OCI-LY7 (cell line): ENCODE measurements around the gene GFI1. TPM values are rescaled to one million over a fixed set of nuclear protein-coding genes. Genes with fewer than 3 reads are reported as not detected.

ENCODE experiments used
- BruUV-seq: library from RNA; stranded (reverse); fragments of 400-500 nt; replicated peaks from 2 replicates; lab custom pipeline; 2021; lab: Mats Ljungman, UMichigan
- CTCF ChIA-PET: fragments of 300-600 bp; sonication (Branson Sonifier 250); formaldehyde crosslinking; loops from one replicate; lab custom pipeline; 2022; ENCODE audit warnings: antibody characterized with exemption; ENCODE audit not compliant: unreplicated experiment; lab: Charles Lee
- POLR2A ChIA-PET: fragments of 300-600 bp; sonication (Branson Sonifier 250); formaldehyde crosslinking; loops from one replicate; lab custom pipeline; 2022; ENCODE audit warnings: antibody characterized with exemption; lab: Charles Lee
- DNase-seq: peaks from one replicate; pipeline ENCODE4 v3.0.0-alpha.2; 2015; ENCODE audit warnings: low spot score
- H2AFZ ChIP-seq: fragments of 200-600 bp; sonication (generic), shearing (Covaris generic); 2 replicates; pipeline ENCODE4 v1.6.1; 2014; ENCODE audit warnings: mild to moderate bottlenecking, antibody characterized with exemption, low read length, moderate library complexity
- H3K27ac ChIP-seq: fragments of 200-600 bp; sonication (generic); 2 replicates; pipeline ENCODE4 v1.5.1; 2014; ENCODE audit warnings: mixed run types, low read depth, mild to moderate bottlenecking, moderate library complexity, low read length, inconsistent platforms; ENCODE audit not compliant: poor library complexity, severe bottlenecking
- H3K36me3 ChIP-seq: fragments of 200-600 bp; sonication (generic); 2 replicates; pipeline ENCODE4 v1.6.1; 2014; ENCODE audit warnings: mild to moderate bottlenecking, antibody characterized with exemption, low read length, moderate library complexity, mixed read lengths; ENCODE audit not compliant: insufficient read depth
- H3K4me1 ChIP-seq: fragments of 200-600 bp; sonication (generic); 2 replicates; pipeline ENCODE4 v1.5.1; 2014; ENCODE audit warnings: mild to moderate bottlenecking, low read length; ENCODE audit not compliant: insufficient read depth, poor library complexity, severe bottlenecking
- H3K4me2 ChIP-seq: fragments of 200-600 bp; sonication (generic); 2 replicates; pipeline ENCODE4 v1.6.1; 2014; ENCODE audit warnings: mild to moderate bottlenecking, low read length
- H3K4me3 ChIP-seq: fragments of 200-600 bp; sonication (generic); 2 replicates; pipeline ENCODE4 v1.5.1; 2014; ENCODE audit warnings: mild to moderate bottlenecking, low read depth, low read length; ENCODE audit not compliant: poor library complexity, severe bottlenecking
- H3K79me2 ChIP-seq: fragments of 200-600 bp; sonication (generic); 2 replicates; pipeline ENCODE4 v1.6.1; 2016; ENCODE audit warnings: low read depth, mild to moderate bottlenecking, low read length, moderate library complexity, mixed read lengths; ENCODE audit not compliant: insufficient read depth
- H3K9me2 ChIP-seq: fragments of 200-600 bp; sonication (generic); 2 replicates; pipeline ENCODE4 v1.6.1; 2016; ENCODE audit warnings: mild to moderate bottlenecking, low read length, mixed read lengths; ENCODE audit not compliant: insufficient read depth
- H3K9me3 ChIP-seq: fragments of 200-600 bp; sonication (generic); 2 replicates; pipeline ENCODE4 v1.6.1; 2014; ENCODE audit warnings: mild to moderate bottlenecking, mixed run types, low read length, mixed read lengths
- H4K20me1 ChIP-seq: fragments of 200-600 bp; sonication (generic); 2 replicates; pipeline ENCODE4 v1.6.1; 2014; ENCODE audit warnings: mild to moderate bottlenecking, antibody characterized with exemption, low read length, moderate library complexity, mixed read lengths; ENCODE audit not compliant: insufficient read depth
- CTCF ChIP-seq: fragments of 200-600 bp; sonication (generic); conservative IDR thresholded peaks from 2 replicates; pipeline ENCODE4 v1.5.1; 2014; ENCODE audit warnings: mild to moderate bottlenecking, antibody characterized with exemption, low read length, moderate library complexity, mixed read lengths
- EZH2phosphoT487 ChIP-seq: fragments of 200-600 bp; sonication (generic); IDR thresholded peaks from 2 replicates; pipeline ENCODE4 v1.6.1; 2018; ENCODE audit warnings: low read depth, borderline replicate concordance, mild to moderate bottlenecking, mixed run types, antibody characterized with exemption, low read length, moderate library complexity, mixed read lengths
- intact Hi-C: fragments of 100-400 bp; cut with micrococcal nuclease; formaldehyde crosslinking; loops from one replicate; pipeline ENCODE4 v1.10.0; 2022; ENCODE audit not compliant: unreplicated experiment
- total RNA-seq, 2 experiments: library from RNA; depleted of rRNA in 1 of 2; stranded (reverse); fragments of >200 nt in 1 of 2; shearing (Covaris generic) in 1 of 2; gene quantifications; 2 replicates each; pipeline ENCODE4 v1.2.3, GENCODE V29; 2014 to 2022

Gene GFI1
- total RNA-seq, 2 experiments from 2014 or later = 0.30 to 0.50 TPM

- CTCF ChIA-PET = interaction anchor here (1.0 kb wide), 1 partner anchor 62 kb away, joined by 3 read pairs; no protein-coding TSS in a partner anchor
- BruUV-seq = no TSS peak
- peak; percentile 42 for DNase-seq
Observed at GRCh38 chr1:92504291-92505014, 17.7 kb upstream of the GFI1 start.

GRCh38 chr1:92503926-92504285 lies 17.2 kb upstream of the GFI1 start:
- BruUV-seq = no TSS peak
- H4K20me1 ChIP-seq = no peaks in the 10 kb centered on the region
- H3K9me2 ChIP-seq = no peaks in the 10 kb centered on the region
- H3K9me3 ChIP-seq = no peaks in the 10 kb centered on the region
- POLR2A ChIA-PET = interaction anchor here (0.5 to 0.6 kb wide), 2 partner anchors 18 to 523 kb away, joined by 4 to 6 read pairs; no protein-coding TSS in a partner anchor
- no peak for TF ChIP-seq EZH2phosphoT487
- TF ChIP-seq CTCF = no peak
- no peak overlapping the region; the same call in 1 of the 2 replicates for H3K4me2 ChIP-seq
- no peak overlapping the region for H2AFZ ChIP-seq
- no peaks in the 10 kb centered on the region for H3K79me2 ChIP-seq
- CTCF ChIA-PET = no interaction called here
- no peak overlapping the region for H3K27ac ChIP-seq
- no peaks in the 10 kb centered on the region for H3K36me3 ChIP-seq
- no peak overlapping the region for H3K4me3 ChIP-seq
- DNase-seq = no peak
- intact Hi-C loops = no loop called here
- H3K4me1 ChIP-seq = peaks cover 12% of the 10 kb centered on the region

More at GRCh38 chr1:92504291-92505014, 17.7 kb upstream of the GFI1 start:
- H3K4me1 ChIP-seq = peaks cover 12% of the 10 kb centered on the region
- POLR2A ChIA-PET = interaction anchor here (0.6 kb wide), 1 partner anchor 18 kb away, joined by 6 read pairs; no protein-coding TSS in a partner anchor
- H3K4me2 ChIP-seq = peak overlapping the region; percentile 27; the same call in 1 of the 2 replicates
- no peaks in the 10 kb centered on the region for H3K79me2 ChIP-seq
- intact Hi-C loops = no loop called here
- no peak overlapping the region for H3K27ac ChIP-seq
- H3K9me3 ChIP-seq = no peaks in the 10 kb centered on the region
- no peak for TF ChIP-seq EZH2phosphoT487
- H3K4me3 ChIP-seq = no peak overlapping the region
- H3K36me3 ChIP-seq = no peaks in the 10 kb centered on the region
- H2AFZ ChIP-seq = no peak overlapping the region
- no peaks in the 10 kb centered on the region for H3K9me2 ChIP-seq
- H4K20me1 ChIP-seq = no peaks in the 10 kb centered on the region

- BruUV-seq = no TSS peak
- H2AFZ ChIP-seq = no peak overlapping the region
- TF ChIP-seq EZH2phosphoT487 = no peak
- TF ChIP-seq CTCF = no peak
- H3K4me3 ChIP-seq = no peak overlapping the region
- intact Hi-C loops = no loop called here
- H3K27ac ChIP-seq = no peak overlapping the region
- no peaks in the 10 kb centered on the region for H3K9me3 ChIP-seq
- peaks cover 12% of the 10 kb centered on the region for H3K4me1 ChIP-seq
- no peak overlapping the region for H3K4me2 ChIP-seq
- H3K79me2 ChIP-seq = no peaks in the 10 kb centered on the region
- no peaks in the 10 kb centered on the region for H3K9me2 ChIP-seq
- DNase-seq = no peak
- CTCF ChIA-PET = no interaction called here
- H4K20me1 ChIP-seq = no peaks in the 10 kb centered on the region
- POLR2A ChIA-PET = interaction anchor here (0.5 to 0.6 kb wide), 2 partner anchors 122 to 523 kb away, joined by 3 to 4 read pairs; no protein-coding TSS in a partner anchor
- H3K36me3 ChIP-seq = no peaks in the 10 kb centered on the region
Observed at GRCh38 chr1:92503043-92503925, 16.6 kb upstream of the GFI1 start.
